GM12878 (cell line): ENCODE results near the gene RNF115. TPM values are rescaled to one million over a fixed set of nuclear protein-coding genes. Genes with fewer than 3 reads are reported as not detected.

Experiments used
- ATAC-seq: fragments of 200-7000 bp; cut with Tn5 transposase; 3 replicates; pipeline ENCODE4 v1.9.1; 2020; ENCODE audit warnings: mild to moderate bottlenecking, moderate library complexity
- BruUV-seq: library from RNA; stranded (reverse); fragments of 400-500 nt; replicated peaks from 2 replicates; lab custom pipeline; 2021; lab: Mats Ljungman, UMichigan
- CTCF ChIA-PET: fragments of 300-600 bp; sonication (Branson Sonifier 250); formaldehyde crosslinking; extraction: SDS; loops from one replicate; lab custom pipeline; 2021; ENCODE audit warnings: inconsistent platforms; lab: Yijun Ruan, JAX
- POLR2A ChIA-PET: fragments of 350-600 bp; formaldehyde crosslinking; extraction: SDS; loops from one replicate; lab custom pipeline; 2021; ENCODE audit warnings: inconsistent platforms; lab: Charles Lee
- RAD21 ChIA-PET: fragments of 300-600 bp; sonication (Branson Sonifier 250); formaldehyde crosslinking; loops from one replicate; lab custom pipeline; 2023; ENCODE audit warnings: antibody characterized with exemption; ENCODE audit not compliant: unreplicated experiment; lab: Charles Lee
- SMC1A ChIA-PET: fragments of 300-600 bp; sonication (Branson Sonifier 250); formaldehyde crosslinking; loops from one replicate; lab custom pipeline; 2023; ENCODE audit not compliant: unreplicated experiment, uncharacterized antibody; lab: Charles Lee
- DNase-seq: peaks from one replicate; pipeline ENCODE4 v3.0.0-alpha.2; 2011; ENCODE audit warnings: low read depth, low spot score
- FAIRE-seq: peaks from 3 replicates; lab custom pipeline; 2011; peaks lifted over from hg19 to GRCh38; lab: Jason Lieb, UNC
- H2AFZ ChIP-seq: 2 replicates; pipeline ENCODE4 v1.6.0; 2011; ENCODE audit warnings: low read depth, low read length, control low read depth; ENCODE audit not compliant: control insufficient read depth
- H3K27ac ChIP-seq: 2 replicates; pipeline ENCODE4 v1.5.1; 2011; ENCODE audit warnings: control low read depth; ENCODE audit not compliant: control insufficient read depth, insufficient read depth
- H3K27me3 ChIP-seq, 2 experiments: replicated peaks in 1 of 2; 2 replicates each; pipeline versions ENCODE4 v1.6.0 to v1.6.1; 2011; ENCODE audit warnings: low read length in 1 of 2; ENCODE audit not compliant: control insufficient read depth in 2 of 2, insufficient read depth in 2 of 2
- H3K36me3 ChIP-seq, 2 experiments: 2 replicates each; pipeline ENCODE4 v1.5.1; 2011; ENCODE audit warnings: low read length in 1 of 2; ENCODE audit not compliant: control insufficient read depth in 2 of 2, insufficient read depth in 2 of 2
- H3K4me1 ChIP-seq: 2 replicates; pipeline ENCODE4 v1.6.1; 2011; ENCODE audit warnings: mild to moderate bottlenecking, low read length, moderate library complexity, mixed read lengths; ENCODE audit not compliant: control insufficient read depth, insufficient read depth
- H3K4me2 ChIP-seq: 2 replicates; pipeline ENCODE4 v1.6.0; 2011; ENCODE audit warnings: control low read depth; ENCODE audit not compliant: control insufficient read depth, insufficient read depth
- H3K4me3 ChIP-seq: fragments of 200-600 bp; sonication (generic); 2 replicates; pipeline ENCODE4 v1.5.1; 2016
- H3K79me2 ChIP-seq: 2 replicates; pipeline ENCODE4 v1.6.0; 2011; ENCODE audit warnings: low read length; ENCODE audit not compliant: control insufficient read depth, insufficient read depth
- H3K9ac ChIP-seq: 2 replicates; pipeline ENCODE4 v1.8.0; 2011; ENCODE audit warnings: low read length, control low read depth, mixed read lengths; ENCODE audit not compliant: control insufficient read depth, insufficient read depth
- H3K9me3 ChIP-seq: replicated peaks from 3 replicates; pipeline ENCODE4 v1.5.1; 2011; ENCODE audit warnings: mild to moderate bottlenecking, low read length; ENCODE audit not compliant: control insufficient read depth, insufficient read depth
- H4K20me1 ChIP-seq: 2 replicates; pipeline ENCODE4 v1.6.0; 2011; ENCODE audit not compliant: control insufficient read depth, insufficient read depth
- ATF2 ChIP-seq: IDR thresholded peaks from 2 replicates; pipeline ENCODE4 v1.6.1; 2012; ENCODE audit warnings: low read length, inconsistent platforms
- BMI1 ChIP-seq: fragments of 450-650 bp; IDR thresholded peaks from 2 replicates; pipeline ENCODE4 v1.6.1; 2016; ENCODE audit warnings: mild to moderate bottlenecking, moderate library complexity, borderline replicate concordance
- CBX3 ChIP-seq: fragments of 200-600 bp; sonication (generic); IDR thresholded peaks from 2 replicates; pipeline ENCODE4 v1.6.1; 2016; ENCODE audit warnings: low read depth, borderline replicate concordance
- DPF2 ChIP-seq: fragments of 450-650 bp; IDR thresholded peaks from 2 replicates; pipeline ENCODE4 v1.6.1; 2017; ENCODE audit warnings: mild to moderate bottlenecking
- GABPA ChIP-seq: IDR thresholded peaks from 2 replicates; pipeline ENCODE4 v1.6.1; 2014; ENCODE audit warnings: antibody characterized with exemption, low read depth, mild to moderate bottlenecking, inconsistent platforms
- JUND ChIP-seq: IDR thresholded peaks from 2 replicates; pipeline ENCODE4 v1.6.1; 2012; ENCODE audit warnings: low read depth, mild to moderate bottlenecking, low read length, improper control_type of control experiment, moderate library complexity
- RCOR1 ChIP-seq: conservative IDR thresholded peaks from 2 replicates; pipeline ENCODE4 v1.6.1; 2012; ENCODE audit warnings: low read depth, low read length, improper control_type of control experiment
- SUZ12 ChIP-seq: fragments of 200-600 bp; sonication (generic); IDR thresholded peaks from one replicate; pipeline ENCODE4 v1.6.1; 2018; ENCODE audit warnings: antibody characterized with exemption, mild to moderate bottlenecking; ENCODE audit not compliant: unreplicated experiment
- WGBS: methylation state at CpG from one replicate; pipeline ENCODE4 v1.1.6; 2016; ENCODE audit warnings: low lambda C conversion rate; ENCODE audit not compliant: insufficient replicate concordance, insufficient coverage; ENCODE audit errors: missing lambda C conversion rate; 5-methylcytosine and 5-hydroxymethylcytosine counted together
- in situ Hi-C: fragments of 300-500 bp; cut with MboI; formaldehyde crosslinking; loops from 9 replicates; pipeline ENCODE4 v1.14.3; 2018; ENCODE audit warnings: mixed read lengths
- intact Hi-C: fragments of 100-400 bp; cut with micrococcal nuclease; formaldehyde crosslinking; loops from one replicate; pipeline ENCODE4 v1.14.2; 2022; ENCODE audit not compliant: unreplicated experiment
- polyA plus RNA-seq, 11 experiments: library from polyadenylated mRNA; depleted of rRNA in 4 of 11; unstranded in 6 of 11; stranded (reverse) in 5 of 11; fragments of >200 nt; fragmentation: Nextera tagmentation in 4 of 11; fragmentation: Illumina TruSeq in 1 of 11; extraction: Ambion mirVana in 4 of 11; extraction: Trizol in 1 of 11; gene quantifications; 1 replicate in 1 of 11; 2 replicates in 10 of 11; pipeline versions ENCODE4 v1.2.1 to v1.2.3, GENCODE V29; 2011 to 2016; ENCODE audit warnings: inconsistent platforms in 2 of 11, missing spikeins in 2 of 11, low read depth in 1 of 11
- total RNA-seq, 4 experiments: library from RNA; depleted of rRNA in 3 of 4; stranded (reverse); fragments of >200 nt in 3 of 4; fragmentation: Illumina TruSeq in 1 of 4; extraction: Trizol in 1 of 4; gene quantifications; 2 replicates each; pipeline versions ENCODE4 v1.2.1 to v1.2.3, GENCODE V29; 2013 to 2021
- TF ChIP-seq, protein P1 (sequence below), 3 experiments: IDR thresholded peaks in 2 of 3; conservative IDR thresholded peaks in 1 of 3; 2 replicates each; pipeline ENCODE4 v1.5.1; 2011; ENCODE audit warnings: low read depth in 3 of 3, low read length in 3 of 3, mild to moderate bottlenecking in 3 of 3, control low read depth in 2 of 3, moderate library complexity in 2 of 3, inconsistent platforms in 1 of 3, mixed read lengths in 1 of 3; ENCODE audit not compliant: control insufficient read depth in 2 of 3, insufficient read depth in 1 of 3; ENCODE audit errors: extremely low read depth in 1 of 3
- TF ChIP-seq, protein P2 (sequence below): fragments of 450-650 bp; IDR thresholded peaks from 2 replicates; pipeline ENCODE4 v1.6.1; 2017; ENCODE audit warnings: mild to moderate bottlenecking, low read depth, inconsistent platforms; ENCODE audit not compliant: poor library complexity, severe bottlenecking

The RNF115 gene
- total and polyA plus RNA-seq, 10 of the 15 experiments (the other 5 are each of a cell fraction or from before 2014, with no cell fraction given): 3.4 to 22.0 (median 12.9) TPM

GRCh38 chr1:145806844-145807243 is 17.1 kb downstream of the RNF115 start (continued):
- TF ChIP-seq ATF2 (no peak), SUZ12 (no peak), CBX3 (no peak), GABPA (no peak), DPF2 (no peak), RCOR1 (no peak)
- TF ChIP-seq, protein P1, sequence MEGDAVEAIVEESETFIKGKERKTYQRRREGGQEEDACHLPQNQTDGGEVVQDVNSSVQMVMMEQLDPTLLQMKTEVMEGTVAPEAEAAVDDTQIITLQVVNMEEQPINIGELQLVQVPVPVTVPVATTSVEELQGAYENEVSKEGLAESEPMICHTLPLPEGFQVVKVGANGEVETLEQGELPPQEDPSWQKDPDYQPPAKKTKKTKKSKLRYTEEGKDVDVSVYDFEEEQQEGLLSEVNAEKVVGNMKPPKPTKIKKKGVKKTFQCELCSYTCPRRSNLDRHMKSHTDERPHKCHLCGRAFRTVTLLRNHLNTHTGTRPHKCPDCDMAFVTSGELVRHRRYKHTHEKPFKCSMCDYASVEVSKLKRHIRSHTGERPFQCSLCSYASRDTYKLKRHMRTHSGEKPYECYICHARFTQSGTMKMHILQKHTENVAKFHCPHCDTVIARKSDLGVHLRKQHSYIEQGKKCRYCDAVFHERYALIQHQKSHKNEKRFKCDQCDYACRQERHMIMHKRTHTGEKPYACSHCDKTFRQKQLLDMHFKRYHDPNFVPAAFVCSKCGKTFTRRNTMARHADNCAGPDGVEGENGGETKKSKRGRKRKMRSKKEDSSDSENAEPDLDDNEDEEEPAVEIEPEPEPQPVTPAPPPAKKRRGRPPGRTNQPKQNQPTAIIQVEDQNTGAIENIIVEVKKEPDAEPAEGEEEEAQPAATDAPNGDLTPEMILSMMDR (IDR thresholded peaks at IDR 0.05 in 2 of 3, conservative IDR thresholded peaks at IDR 0.05 in 1 of 3; ENCODE audit: control insufficient read depth in 2 of 3, extremely low read depth in 1 of 3, insufficient read depth in 1 of 3, low read depth in 3 of 3, low read length in 3 of 3): no peak

GRCh38 chr1:145806408-145806807 is 17.5 kb downstream of the RNF115 start:
- Histone ChIP-seq H3K27me3 (no peaks in the 10 kb centered on the region), H3K4me2 (no peak overlapping the region), H3K79me2 (peaks cover 10% of the 10 kb centered on the region), H3K27ac (no peak overlapping the region), H2AFZ (no peak overlapping the region), H3K4me1 (no peaks in the 10 kb centered on the region; the same call in none of the 2 replicates), H3K9me3 (no peaks in the 10 kb centered on the region), H3K4me3 (no peak overlapping the region), H4K20me1 (no peaks in the 10 kb centered on the region), H3K9ac (no peak overlapping the region), H3K36me3 (no peaks in the 10 kb centered on the region)
- no TSS peak for BruUV-seq
- RAD21 ChIA-PET: interaction anchor here (1.3 to 1.5 kb wide), 2 partner anchors 11 to 18 kb away, joined by 3 read pairs; no protein-coding TSS in a partner anchor
- no peak for FAIRE-seq
- SMC1A ChIA-PET: interaction anchor here (1.3 kb wide), 2 partner anchors 22 to 29 kb away, joined by 3 to 4 read pairs; no protein-coding TSS in a partner anchor
- 96% methylated on average over 4 of the region's 4 CpGs for WGBS
- POLR2A ChIA-PET: no interaction called here
- CTCF ChIA-PET: interaction anchor here (1.7 to 1.8 kb wide), 2 partner anchors 10 to 39 kb away, joined by 5 to 6 read pairs; partner anchors contain the start of gene NUDT17
- no peak for ATAC-seq
- intact Hi-C loops (no loop called here), in situ Hi-C loops (no loop called here)
- DNase-seq: no peak
- TF ChIP-seq JUND: no peak
- TF ChIP-seq, protein P2, sequence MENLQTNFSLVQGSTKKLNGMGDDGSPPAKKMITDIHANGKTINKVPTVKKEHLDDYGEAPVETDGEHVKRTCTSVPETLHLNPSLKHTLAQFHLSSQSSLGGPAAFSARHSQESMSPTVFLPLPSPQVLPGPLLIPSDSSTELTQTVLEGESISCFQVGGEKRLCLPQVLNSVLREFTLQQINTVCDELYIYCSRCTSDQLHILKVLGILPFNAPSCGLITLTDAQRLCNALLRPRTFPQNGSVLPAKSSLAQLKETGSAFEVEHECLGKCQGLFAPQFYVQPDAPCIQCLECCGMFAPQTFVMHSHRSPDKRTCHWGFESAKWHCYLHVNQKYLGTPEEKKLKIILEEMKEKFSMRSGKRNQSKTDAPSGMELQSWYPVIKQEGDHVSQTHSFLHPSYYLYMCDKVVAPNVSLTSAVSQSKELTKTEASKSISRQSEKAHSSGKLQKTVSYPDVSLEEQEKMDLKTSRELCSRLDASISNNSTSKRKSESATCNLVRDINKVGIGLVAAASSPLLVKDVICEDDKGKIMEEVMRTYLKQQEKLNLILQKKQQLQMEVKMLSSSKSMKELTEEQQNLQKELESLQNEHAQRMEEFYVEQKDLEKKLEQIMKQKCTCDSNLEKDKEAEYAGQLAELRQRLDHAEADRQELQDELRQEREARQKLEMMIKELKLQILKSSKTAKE: no peak
- TF ChIP-seq, protein P1 (IDR thresholded peaks at IDR 0.05 in 2 of 3, conservative IDR thresholded peaks at IDR 0.05 in 1 of 3; ENCODE audit: control insufficient read depth in 2 of 3, extremely low read depth in 1 of 3, insufficient read depth in 1 of 3, low read depth in 3 of 3, low read length in 3 of 3): no peak
- no peak for TF ChIP-seq BMI1
